G401 (cell line): Measurements from ENCODE around the gene DMAC1. TPM values are rescaled to one million over a fixed set of nuclear protein-coding genes. Genes with fewer than 3 reads are reported as not detected.

Source experiments
- DNase-seq: peaks from one replicate; pipeline ENCODE4 v3.0.0-alpha.2; 2015; ENCODE audit warnings: low spot score
- in situ Hi-C: cut with HindIII; loops from 2 replicates; pipeline ENCODE4 v1.10.0; 2016; ENCODE audit warnings: low sequenced_read_pairs, mixed read lengths
- total RNA-seq: library from RNA; depleted of rRNA; stranded (reverse); fragments of >200 nt; shearing (Covaris generic); gene quantifications from 2 replicates; pipeline ENCODE4 v1.2.3, GENCODE V29; 2014; rRNA removed

Gene DMAC1, protein sequence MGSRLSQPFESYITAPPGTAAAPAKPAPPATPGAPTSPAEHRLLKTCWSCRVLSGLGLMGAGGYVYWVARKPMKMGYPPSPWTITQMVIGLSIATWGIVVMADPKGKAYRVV
- total RNA-seq: 11.1 and 31.1 TPM in 2 replicates

DNA sequence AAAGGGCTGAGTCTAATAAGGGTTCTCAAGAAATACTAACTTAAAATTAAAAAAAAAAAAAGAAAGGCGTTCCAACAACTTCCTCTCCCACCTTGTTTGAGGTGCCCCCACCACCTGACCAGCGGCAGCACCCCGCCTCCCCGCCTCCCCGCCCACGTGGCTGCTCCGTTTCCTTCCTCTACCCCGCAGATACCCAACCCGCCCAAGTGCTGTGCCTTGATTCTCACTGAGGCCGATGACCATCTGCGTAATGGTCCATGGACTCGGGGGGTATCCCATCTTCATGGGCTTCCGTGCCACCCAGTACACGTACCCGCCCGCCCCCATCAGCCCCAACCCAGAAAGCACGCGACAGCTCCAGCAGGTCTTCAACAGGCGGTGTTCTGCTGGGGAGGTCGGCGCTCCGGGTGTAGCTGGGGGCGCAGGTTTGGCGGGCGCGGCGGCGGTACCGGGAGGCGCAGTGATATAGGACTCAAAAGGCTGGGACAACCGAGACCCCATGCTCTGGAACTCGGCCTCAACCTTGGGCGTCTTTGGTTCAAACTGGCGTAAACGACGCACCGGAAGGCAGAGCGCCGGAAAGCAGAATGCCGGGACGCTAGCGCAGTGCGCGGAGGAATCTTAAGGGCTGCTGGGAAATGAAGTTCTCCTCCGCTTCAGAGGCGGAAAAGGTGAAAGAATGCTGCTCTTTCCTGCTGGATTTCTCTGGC is at the start of gene DMAC1:
Gene DMAC1, minus strand, starts transcription at position 545 of the 710 bp plus-strand sequence. Its CDS starts 44 bp downstream, at position 501.
- DNase-seq: peak; percentile 90
- in situ Hi-C loops: no loop called here

DNA sequence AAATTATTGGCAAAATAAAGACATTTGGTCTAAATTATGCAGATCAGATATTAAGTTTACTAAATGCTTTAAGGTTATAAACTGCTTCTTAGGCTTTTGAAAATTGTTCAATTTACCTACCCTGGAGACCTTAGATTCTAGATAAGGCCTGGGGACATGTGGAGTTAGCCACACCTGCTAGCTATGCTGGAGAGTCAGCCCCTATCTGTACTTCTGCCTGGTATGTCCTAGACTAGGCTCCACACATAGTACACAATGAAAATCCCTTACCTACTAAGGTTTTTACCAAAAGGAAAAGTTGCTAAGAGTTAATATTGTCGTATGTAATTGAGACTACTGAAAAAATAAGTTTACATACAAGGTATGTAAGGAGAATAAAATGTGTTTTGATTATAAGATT is 49.8 kb upstream of the DMAC1 start:
- DNase-seq: no peak
- in situ Hi-C loops: no loop called here

DNA sequence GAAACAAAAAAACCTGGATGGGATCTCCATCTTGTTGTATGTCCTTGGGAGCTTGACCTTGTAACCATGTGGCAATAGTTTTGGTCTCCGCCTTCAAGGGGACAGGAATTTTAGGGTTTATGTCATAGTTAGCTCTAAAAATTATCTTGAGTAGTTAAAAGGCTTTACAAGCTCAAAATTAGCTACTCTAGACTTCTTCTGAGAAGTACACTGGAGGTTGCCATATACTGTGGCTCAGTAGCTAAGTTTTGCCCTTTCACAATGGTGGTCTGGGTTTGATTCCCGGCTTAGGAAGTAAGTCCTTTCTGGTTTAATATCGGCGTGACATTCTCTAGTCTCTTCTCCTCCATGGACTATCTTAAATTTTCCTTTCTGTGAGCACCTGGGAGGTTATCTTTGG is 48.9 kb upstream of the DMAC1 start:
- DNase-seq: no peak
- in situ Hi-C loops: no loop called here

DNA sequence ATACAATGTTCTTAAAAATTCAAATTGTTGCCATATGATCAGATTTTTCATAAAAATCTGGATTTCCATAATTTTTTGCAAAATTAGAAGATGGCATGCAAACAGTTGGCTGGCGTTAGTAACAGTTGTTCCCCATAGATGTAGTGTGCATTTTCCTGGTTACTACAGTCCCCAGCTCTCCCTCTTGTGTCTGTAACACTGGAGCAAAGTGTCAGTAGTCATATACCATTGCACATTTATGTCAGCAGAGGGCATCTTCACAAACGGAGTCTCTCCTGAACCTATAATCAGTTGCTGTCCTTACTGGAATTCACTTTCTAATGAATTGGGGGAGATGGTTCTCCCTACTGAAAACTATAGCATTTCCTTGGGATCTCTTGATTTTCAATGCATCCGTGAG is 44.7 kb upstream of the DMAC1 start:
- peak; percentile 33 for DNase-seq
- in situ Hi-C loops: no loop called here

DNA sequence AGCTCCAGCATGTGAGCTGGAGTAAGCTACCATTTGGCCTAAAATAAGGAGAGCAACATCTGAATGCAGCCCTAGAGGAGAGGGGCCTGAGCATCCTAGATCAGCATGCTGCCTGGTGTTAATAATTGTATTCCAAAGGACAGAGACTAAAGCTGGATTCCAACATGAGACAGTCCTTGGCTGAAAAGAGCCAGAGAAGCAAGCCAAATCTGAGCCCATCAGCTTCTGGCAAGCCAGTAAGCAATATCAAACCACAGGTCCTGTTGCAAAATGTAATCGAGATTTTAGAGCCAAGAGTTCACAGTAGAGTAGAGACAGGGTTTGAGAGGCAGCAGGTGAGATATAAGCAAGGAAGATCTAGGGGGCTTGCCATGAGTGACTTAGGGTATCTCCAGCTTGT is 42.3 kb upstream of the DMAC1 start:
- DNase-seq: peak; percentile 90
- in situ Hi-C loops: no loop called here

DNA sequence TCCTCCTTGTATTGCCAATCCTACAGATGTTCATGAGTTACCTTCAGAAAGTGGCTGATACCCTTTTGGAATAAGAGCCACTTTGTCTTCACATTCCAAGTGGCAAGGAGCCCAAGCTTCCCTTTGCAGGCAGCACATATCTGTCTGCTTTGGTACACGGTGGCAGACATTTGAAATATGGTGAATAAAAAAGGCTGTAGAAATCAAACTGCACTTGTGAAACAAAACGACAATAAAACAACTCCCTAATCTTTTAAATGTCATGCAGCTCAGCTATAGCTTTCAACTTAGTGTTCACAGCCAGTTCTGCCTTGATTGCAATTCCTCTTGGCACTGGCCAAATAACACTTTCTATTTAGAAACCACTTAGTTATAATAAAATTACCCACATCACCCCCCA is 35.0 kb upstream of the DMAC1 start:
- peak; percentile 20 for DNase-seq
- in situ Hi-C loops: no loop called here

DNA sequence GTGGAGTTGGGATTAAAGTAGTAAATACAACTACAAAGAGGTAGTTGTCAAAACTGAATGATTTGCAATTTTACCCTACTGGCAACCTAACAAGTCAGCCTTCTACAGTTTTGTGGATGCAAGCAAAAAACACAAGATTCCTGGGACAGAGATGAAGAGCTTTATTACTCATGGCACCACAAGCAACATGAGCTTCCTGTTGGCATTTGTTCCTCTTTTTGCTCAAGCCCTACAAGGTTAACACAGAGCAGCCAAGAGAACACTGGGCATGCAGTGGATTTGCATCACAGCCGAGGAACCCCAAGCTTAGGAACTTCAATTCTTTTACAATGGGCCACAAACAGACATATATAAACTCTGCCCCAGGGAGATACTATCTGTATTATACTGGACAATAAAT is 28.8 kb upstream of the DMAC1 start:
- in situ Hi-C loops: no loop called here
- DNase-seq: no peak

DNA sequence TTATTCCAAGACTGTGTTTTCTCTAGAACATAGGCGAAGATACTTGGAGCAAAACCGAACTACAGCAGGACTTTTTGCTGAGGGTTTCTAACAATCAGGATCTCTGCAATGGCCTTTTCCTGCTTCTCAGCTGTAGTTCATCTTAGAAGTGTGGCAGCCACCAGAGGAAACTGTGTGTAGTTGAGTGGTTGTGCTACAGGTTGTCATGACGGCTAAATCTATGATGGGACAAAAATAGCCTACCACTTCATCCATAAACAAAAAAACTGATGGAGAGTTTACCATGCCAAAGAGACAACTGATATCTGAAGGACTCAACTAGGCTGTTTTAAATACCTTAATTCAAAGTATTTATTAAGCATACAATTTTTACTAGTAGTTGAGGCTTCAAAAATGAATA is 28.2 kb upstream of the DMAC1 start:
- in situ Hi-C loops: no loop called here
- DNase-seq: no peak

DNA sequence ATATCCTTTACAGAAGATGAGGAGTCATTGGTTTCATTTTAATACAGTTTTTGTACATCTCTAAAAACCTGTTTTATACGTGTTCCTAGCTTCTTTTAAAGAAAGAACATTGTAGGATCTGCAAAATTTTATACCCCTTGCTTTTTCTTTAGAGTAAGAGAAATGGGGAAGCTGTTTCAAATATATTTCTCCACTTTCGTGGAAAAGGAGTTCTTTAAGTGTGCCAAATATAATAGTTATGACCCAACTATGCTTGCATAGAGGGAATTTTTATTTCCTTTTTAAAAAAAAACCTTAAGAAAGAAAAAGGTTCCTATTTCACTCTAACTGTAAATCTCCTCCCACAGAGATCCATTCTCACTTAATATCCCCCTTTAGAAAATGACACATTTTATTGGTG is 27.5 kb upstream of the DMAC1 start:
- no peak for DNase-seq
- in situ Hi-C loops: no loop called here

DNA sequence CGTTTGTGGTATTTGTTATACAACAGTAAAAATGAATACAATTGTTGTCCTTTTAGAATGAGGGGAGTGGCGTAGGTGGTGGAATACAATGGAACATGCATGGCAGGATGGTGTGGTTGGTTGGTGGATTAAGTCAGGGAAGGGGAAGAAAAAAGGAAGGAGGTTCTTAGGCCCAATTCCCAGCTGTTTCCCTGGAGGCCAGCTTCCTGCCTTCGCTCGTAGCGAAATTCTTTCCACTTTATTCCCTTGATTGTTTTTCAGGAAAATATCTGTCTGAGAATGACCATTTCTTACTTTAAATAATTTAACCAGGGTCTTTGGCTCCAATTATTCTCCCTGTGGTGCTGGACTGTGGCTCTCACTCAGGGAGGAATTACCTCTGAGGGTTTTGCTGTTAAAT is 24.1 kb upstream of the DMAC1 start:
- in situ Hi-C loops: no loop called here
- no peak for DNase-seq

DNA sequence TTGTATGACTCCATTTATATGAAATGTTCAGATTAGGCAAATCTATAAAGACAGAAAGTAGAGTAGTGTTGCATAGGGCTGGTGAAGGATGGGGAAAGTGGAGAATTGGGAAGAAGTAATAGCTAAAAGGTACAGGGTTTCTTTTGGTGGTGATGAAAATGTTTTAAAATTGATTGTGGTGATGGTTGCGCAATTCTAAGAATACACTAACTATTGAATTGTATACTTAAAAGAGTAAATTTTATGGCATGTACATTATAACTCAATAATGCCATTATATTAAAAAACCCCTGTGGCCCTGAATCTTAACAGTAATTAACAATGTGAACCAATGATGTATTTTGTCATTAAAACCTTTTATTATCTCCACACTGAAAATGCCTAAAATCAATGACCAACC is 20.4 kb upstream of the DMAC1 start:
- in situ Hi-C loops: no loop called here
- no peak for DNase-seq

DNA sequence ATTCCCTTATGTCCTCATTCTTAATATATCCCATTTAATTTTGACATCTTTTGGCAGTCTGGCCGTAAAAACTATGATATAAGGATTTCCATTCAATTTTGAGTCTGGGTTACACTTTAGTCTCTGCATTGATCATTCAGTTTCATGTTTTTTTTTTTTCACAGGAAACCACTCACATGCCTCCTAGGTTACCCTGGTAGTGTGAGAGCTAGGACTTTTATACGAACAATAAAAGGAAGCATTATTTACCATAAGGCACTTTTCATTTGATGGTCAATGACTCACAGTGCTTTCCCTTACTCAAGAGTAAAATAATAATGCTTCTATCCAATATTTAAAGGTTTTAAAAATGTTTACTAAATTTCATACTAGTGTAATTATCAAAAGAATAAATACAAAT is 16.4 kb upstream of the DMAC1 start:
- no peak for DNase-seq
- in situ Hi-C loops: no loop called here

DNA sequence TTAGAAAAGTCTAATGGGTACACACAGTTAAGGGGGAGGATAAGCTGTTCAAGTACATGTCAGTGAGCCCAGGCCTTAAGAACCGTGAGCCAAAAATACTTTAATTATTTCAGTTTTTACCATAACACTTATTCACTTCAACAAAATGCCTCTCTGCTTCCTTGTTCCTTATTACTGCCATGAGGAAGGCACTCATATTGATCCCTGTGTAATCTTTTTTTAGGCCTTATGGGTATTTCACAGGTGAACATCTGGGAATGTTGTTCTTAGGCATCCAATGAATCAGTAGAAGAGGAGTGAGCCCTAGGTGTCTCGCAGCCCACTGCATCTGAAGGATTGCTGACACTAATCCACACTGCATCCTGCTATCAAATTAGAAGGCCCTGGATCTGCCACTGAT is 13.5 kb upstream of the DMAC1 start:
- in situ Hi-C loops: no loop called here

DNA sequence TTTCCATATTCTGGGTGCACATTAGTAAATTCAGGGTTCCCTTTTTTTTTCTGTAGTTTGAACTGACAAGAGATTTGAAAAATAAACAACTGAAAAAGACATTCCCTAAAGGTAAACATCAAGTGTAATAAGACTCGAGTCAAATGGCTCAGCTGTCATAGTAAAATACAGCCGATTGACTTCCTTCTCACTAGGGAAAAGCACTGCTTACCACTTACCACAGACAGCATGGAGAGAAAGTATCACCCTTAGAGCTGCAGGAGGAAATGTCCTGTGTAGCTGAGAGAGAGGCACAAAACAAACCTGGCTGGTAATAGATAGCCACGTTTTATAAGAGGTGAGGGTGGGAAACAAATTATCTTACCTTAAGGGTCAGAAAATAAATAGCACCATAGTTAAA is 12.1 kb upstream of the DMAC1 start:
- in situ Hi-C loops: no loop called here
- no peak for DNase-seq

More for the DNA sequence above, 13.5 kb upstream of the DMAC1 start:
- DNase-seq: no peak

DNA sequence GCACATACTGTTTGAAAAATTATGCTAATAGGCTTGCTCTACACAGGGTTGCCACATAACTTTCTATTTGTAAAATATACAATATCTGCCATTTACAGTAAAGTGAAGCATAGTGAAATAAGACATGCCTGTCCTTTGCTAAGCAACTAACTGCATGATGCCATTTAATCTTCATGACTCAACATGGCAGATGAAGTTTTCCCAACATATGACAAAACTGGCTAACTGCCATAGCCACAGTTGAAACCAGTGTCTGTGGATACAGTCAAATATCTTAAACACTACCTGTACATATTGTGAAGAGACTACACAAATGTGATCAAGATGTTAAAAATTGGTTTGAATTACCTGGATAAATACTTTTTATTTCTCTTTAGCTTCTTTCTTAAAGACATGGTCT is 3.1 kb upstream of the DMAC1 start:
- DNase-seq: no peak
- in situ Hi-C loops: no loop called here

DNA sequence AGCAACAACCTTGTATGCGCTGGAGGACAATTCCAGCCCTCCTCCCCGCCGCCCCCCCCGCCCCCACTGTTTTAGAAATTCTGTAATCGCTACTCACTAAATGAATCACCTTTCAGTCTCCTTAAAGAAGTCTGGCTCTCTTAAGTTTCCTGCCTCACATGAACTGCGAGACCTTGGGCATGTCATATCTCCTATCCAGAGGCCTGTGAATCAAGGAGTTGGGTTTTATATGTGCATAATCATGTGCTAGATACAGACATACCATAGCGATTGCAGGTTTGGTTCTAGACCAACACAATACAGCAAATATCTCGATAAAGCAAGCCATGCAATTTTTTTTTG is 337 bp upstream of the DMAC1 start:
- in situ Hi-C loops: no loop called here
- no peak for DNase-seq

DNA sequence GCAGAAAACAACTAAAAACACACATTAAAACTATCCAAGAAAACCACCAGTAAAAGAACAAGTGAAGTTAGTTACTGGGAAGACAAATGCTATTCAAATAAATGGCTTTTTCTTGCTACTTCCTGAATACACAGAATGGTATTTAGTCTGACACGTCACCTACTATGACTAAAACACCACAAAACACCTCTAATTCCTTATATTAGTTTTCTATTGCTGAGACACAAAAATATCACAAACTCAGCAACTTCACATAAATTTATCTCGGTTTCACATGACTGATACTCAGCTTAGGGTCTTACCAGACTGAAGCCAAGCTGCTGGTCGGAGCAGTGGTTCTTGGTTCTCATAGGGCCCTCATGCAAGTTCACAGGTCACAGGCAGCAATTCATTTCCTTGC is 5.4 kb downstream of the DMAC1 start:
- in situ Hi-C loops: no loop called here

DNA sequence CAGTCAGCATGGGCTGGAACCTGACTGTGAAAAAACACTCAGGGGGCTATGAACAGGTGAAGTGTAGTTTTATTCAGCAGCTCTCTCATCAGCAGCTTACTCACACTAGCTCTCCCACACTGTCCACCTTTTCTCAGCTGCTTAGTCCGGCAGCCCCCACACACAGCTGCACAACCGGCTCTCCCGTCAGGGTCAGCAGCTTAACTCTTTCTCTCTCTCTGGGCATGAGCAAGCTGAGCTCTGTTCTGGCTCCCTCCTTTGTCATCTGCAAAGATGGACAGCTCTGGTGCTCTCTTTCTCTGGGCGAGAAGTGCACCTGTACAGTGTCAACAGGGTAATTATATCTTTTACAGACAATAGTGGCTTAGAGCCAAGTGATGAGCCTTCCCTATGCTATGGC is 8.2 kb downstream of the DMAC1 start:
- DNase-seq: no peak
- in situ Hi-C loops: no loop called here

More for the DNA sequence above, 5.4 kb downstream of the DMAC1 start:
- no peak for DNase-seq

DNA sequence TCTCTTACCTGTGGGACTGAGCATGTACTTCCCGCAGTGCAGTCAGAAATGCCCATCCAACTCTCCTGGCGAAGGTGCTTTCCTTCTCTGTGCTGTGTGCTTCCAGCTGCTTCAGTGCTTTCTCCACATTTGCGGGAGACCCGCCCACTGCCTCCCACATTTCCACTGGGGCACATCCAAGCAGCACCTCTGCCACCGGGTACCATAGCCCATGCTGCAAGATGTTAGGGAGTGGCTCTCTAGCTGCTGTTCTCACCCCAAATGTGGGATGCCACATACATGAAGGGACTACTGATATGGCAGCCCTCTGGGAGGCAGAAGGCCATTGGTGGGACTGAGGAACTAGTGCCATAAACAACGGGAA is 8.8 kb downstream of the DMAC1 start:
- in situ Hi-C loops: no loop called here
- DNase-seq: no peak

DNA sequence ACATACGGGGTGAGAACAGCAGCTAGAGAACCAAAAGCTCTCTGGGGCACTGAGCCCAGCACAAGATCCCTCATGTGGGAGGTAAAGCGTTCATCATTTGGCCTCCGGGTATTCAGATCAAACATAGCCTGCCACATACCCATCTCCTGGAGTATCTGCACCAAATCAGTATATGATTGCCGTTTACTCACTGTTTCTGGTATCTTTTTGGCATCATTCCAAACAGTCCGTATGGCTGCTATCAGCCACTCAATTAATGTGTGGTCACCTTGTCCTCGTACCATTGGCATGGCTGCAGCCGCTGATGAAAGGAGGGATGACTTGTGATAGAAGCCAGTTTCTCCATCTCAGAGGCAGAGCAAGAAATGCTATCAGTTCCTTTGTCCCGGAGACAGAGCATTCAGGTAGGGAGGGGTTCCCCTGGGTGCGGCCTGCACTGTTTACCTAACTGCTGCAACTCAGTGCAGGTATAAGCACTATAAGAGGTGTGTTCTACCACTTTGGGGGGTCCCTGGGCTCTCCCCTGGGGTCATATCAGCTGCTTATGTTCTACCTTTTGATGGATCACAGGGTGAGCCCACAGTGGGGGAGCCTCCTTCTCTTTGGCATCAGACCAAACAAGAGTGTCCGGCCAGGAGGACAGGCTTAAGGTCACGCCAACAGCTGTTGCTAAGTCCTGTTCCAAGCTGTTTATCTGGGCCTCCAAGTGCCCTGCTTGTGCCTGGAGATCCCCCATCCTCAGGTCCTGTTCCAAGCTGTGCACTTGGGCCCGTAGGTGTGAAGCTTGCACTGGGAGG is 9.4 kb downstream of the DMAC1 start:
- no peak for DNase-seq
- in situ Hi-C loops: no loop called here

DNA sequence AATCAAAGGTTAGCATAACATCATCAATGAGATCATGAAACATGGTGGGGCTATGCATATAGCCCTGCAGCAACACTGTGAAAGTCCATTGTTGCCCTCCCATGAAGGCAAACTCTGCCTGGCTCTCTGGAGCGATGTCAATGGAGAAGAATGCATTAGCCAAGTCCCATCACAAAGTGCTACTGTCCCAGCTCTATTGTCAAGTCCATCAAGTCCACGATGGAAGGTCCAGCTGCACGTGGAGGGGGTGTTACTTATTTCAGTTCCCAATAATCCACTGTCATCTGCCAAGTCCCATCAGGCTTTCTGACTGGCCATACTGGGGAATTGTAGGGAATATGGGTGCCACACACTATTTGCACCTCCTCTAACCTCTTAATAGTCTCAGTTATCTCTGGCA is 10.8 kb downstream of the DMAC1 start:
- DNase-seq: no peak
- in situ Hi-C loops: no loop called here
